ENCODE results near the gene FCGBP. TPM values are rescaled to one million over a fixed set of nuclear protein-coding genes. Genes with fewer than 3 reads are reported as not detected.

FCGBP gene
- polyA plus RNA-seq, 1 experiment = 0.04 TPM

- H3K27me3 ChIP-seq (ENCODE audit: control insufficient read depth, insufficient read depth, low read length) = peaks cover 6% of the 10 kb centered on the region
- no peak for DNase-seq (ENCODE audit: low read depth, low spot score)
- CTCF ChIA-PET = no interaction called here
- no peak overlapping the region for H3K27ac ChIP-seq (ENCODE audit: low read depth, low read length)
- H3K9me3 ChIP-seq (ENCODE audit: control insufficient read depth, insufficient read depth, low read length) = no peaks in the 10 kb centered on the region
- TF ChIP-seq CTCF (IDR thresholded peaks at IDR 0.05; ENCODE audit: low read depth, low read length) = no peak
- POLR2A ChIA-PET = no interaction called here
- H3K4me3 ChIP-seq (ENCODE audit: low read depth, low read length) = no peak overlapping the region
Observed at GRCh38 chr19:39915101-39915847, 19.2 kb downstream of the FCGBP start.

GRCh38 chr19:39913682-39914333 is 20.6 kb downstream of the FCGBP start:
- Histone ChIP-seq H3K27ac (ENCODE audit: low read depth, low read length) (no peak overlapping the region), H3K9me3 (ENCODE audit: control insufficient read depth, insufficient read depth, low read length) (no peaks in the 10 kb centered on the region), H3K4me3 (ENCODE audit: low read depth, low read length) (no peak overlapping the region), H3K27me3 (ENCODE audit: control insufficient read depth, insufficient read depth, low read length) (peaks cover 6% of the 10 kb centered on the region)
- TF ChIP-seq CTCF (IDR thresholded peaks at IDR 0.05; ENCODE audit: low read depth, low read length) = no peak
- no peak for DNase-seq (ENCODE audit: low read depth, low spot score)
- CTCF ChIA-PET = interaction anchor here (1.1 kb wide), 1 partner anchor 71 kb away, joined by 3 read pairs; no protein-coding TSS in a partner anchor
- POLR2A ChIA-PET = no interaction called here

- DNase-seq (ENCODE audit: low read depth, low spot score) = no peak
- H3K9me3 ChIP-seq (ENCODE audit: control insufficient read depth, insufficient read depth, low read length) = no peaks in the 10 kb centered on the region
- TF ChIP-seq CTCF (IDR thresholded peaks at IDR 0.05; ENCODE audit: low read depth, low read length) = no peak
- H3K4me3 ChIP-seq (ENCODE audit: low read depth, low read length) = no peak overlapping the region
- CTCF ChIA-PET = no interaction called here
- no peaks in the 10 kb centered on the region for H3K27me3 ChIP-seq (ENCODE audit: control insufficient read depth, insufficient read depth, low read length)
- H3K27ac ChIP-seq (ENCODE audit: low read depth, low read length) = no peak overlapping the region
- POLR2A ChIA-PET = no interaction called here
Observed at GRCh38 chr19:39908803-39909202, 25.6 kb downstream of the FCGBP start.

GRCh38 chr19:39906820-39907611 is 27.4 kb downstream of the FCGBP start:
- H3K27ac ChIP-seq (ENCODE audit: low read depth, low read length) = no peak overlapping the region
- POLR2A ChIA-PET = no interaction called here
- no peaks in the 10 kb centered on the region for H3K9me3 ChIP-seq (ENCODE audit: control insufficient read depth, insufficient read depth, low read length)
- no peak overlapping the region for H3K4me3 ChIP-seq (ENCODE audit: low read depth, low read length)
- H3K27me3 ChIP-seq (ENCODE audit: control insufficient read depth, insufficient read depth, low read length) = no peaks in the 10 kb centered on the region
- no peak for DNase-seq (ENCODE audit: low read depth, low spot score)
- no peak for TF ChIP-seq CTCF (IDR thresholded peaks at IDR 0.05; ENCODE audit: low read depth, low read length)
- CTCF ChIA-PET = interaction anchor here (0.6 kb wide), 2 partner anchors 115 to 1518 kb away, joined by 3 read pairs; no protein-coding TSS in a partner anchor

Measured in AG04450 (cell line).